Measurements from ENCODE around the gene ITPR1.

DNA sequence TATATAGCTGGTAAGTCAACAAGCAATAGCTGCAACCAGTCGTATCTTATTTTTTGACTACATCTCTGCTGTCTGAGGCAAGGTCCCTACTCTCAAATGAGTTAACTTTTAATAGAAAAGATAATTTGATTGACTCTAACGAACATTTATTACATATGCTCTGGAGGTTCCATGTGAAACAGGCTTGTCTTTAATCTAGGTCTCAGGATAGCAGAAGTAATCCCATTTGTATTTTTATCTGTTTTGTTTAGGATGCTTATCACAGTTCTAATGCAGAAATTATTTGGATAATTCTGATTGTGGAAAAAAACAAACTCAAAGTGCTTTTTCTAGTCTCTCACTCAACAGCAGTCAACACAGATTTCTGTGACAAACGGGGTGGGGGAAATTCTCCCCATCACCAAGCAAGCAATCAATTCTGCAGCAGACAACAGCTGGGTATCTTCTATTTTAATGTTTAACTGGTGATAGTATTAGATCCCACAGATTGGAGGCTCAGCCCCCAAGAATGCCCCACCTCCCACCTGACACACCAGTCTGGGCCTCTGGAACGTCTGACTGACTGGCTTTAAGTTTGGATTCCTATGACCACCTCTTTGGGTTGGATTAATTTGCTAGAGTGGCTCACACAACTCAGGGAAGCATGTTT lies 58.8 kb downstream of the ITPR1 start:
- TF ChIP-seq, protein P1, sequence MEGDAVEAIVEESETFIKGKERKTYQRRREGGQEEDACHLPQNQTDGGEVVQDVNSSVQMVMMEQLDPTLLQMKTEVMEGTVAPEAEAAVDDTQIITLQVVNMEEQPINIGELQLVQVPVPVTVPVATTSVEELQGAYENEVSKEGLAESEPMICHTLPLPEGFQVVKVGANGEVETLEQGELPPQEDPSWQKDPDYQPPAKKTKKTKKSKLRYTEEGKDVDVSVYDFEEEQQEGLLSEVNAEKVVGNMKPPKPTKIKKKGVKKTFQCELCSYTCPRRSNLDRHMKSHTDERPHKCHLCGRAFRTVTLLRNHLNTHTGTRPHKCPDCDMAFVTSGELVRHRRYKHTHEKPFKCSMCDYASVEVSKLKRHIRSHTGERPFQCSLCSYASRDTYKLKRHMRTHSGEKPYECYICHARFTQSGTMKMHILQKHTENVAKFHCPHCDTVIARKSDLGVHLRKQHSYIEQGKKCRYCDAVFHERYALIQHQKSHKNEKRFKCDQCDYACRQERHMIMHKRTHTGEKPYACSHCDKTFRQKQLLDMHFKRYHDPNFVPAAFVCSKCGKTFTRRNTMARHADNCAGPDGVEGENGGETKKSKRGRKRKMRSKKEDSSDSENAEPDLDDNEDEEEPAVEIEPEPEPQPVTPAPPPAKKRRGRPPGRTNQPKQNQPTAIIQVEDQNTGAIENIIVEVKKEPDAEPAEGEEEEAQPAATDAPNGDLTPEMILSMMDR (IDR thresholded peaks at IDR 0.05): no peak
- no peak for TF ChIP-seq POLR2A (IDR thresholded peaks at IDR 0.05)
